Fibroblast of lung (primary cell): ENCODE measurements around the gene KCNH6.

Source experiments
- CTCF ChIP-seq, 2 donors: IDR thresholded peaks in 1 of 2; conservative IDR thresholded peaks in 1 of 2; 1 replicate in 1 of 2; 2 replicates in 1 of 2; pipeline ENCODE4 v1.5.1; 2011 to 2012; ENCODE audit warnings: low read length in 2 of 2, control low read depth in 1 of 2, inconsistent platforms in 1 of 2, low read depth in 1 of 2, mild to moderate bottlenecking in 1 of 2
- EZH2 ChIP-seq: IDR thresholded peaks from 2 replicates; pipeline ENCODE4 v1.5.1; 2012; ENCODE audit warnings: low read length, control low read depth, mild to moderate bottlenecking; ENCODE audit errors: missing control alignments

- TF ChIP-seq EZH2: no peak
- no peak for TF ChIP-seq CTCF (conservative IDR thresholded peaks at IDR 0.05 in 1 of 2, IDR thresholded peaks at IDR 0.05 in 1 of 2; ENCODE audit: low read depth in 1 of 2, low read length in 2 of 2)
These were observed 31.7 kb upstream of the KCNH6 start for GRCh38 chr17:63491413-63491812.
